NCI-H1436 treated with DMSO at 0.1 percent for 48 hours (cell line): ENCODE measurements around the gene GNA15.

ENCODE experiments used
- DNase-seq: peaks from one replicate; lab custom pipeline; 2025; lab: John Stamatoyannopoulos, UW

GNA15 gene

GRCh38 chr19:3175781-3176714 is 40.2 kb downstream of the GNA15 start:
- peak; percentile 15 for DNase-seq

GRCh38 chr19:3176715-3177501 is 41.1 kb downstream of the GNA15 start:
- DNase-seq, result no peak

- DNase-seq, result no peak
These were observed 42.6 kb downstream of the GNA15 start, which contains the start of gene S1PR4 for GRCh38 chr19:3178377-3178972. Gene S1PR4, plus strand, starts transcription at chr19:3178769. Its CDS starts 24 bp downstream, at chr19:3178793.

- DNase-seq, result no peak
These were observed 43.3 kb downstream of the GNA15 start for GRCh38 chr19:3178973-3179738.

GRCh38 chr19:3179739-3180293 is 44.0 kb downstream of the GNA15 start:
- no peak for DNase-seq

GRCh38 chr19:3183721-3184641 is 48.1 kb downstream of the GNA15 start:
- no peak for DNase-seq

- peak; percentile 67 for DNase-seq
These were observed 49.1 kb downstream of the GNA15 start for GRCh38 chr19:3184847-3185460.

GRCh38 chr19:3185461-3186159 is 49.8 kb downstream of the GNA15 start, which contains the start of gene NCLN:
Gene NCLN, plus strand, starts transcription at chr19:3185930. Its CDS starts 101 bp downstream, at chr19:3186031.
- DNase-seq, result peak; percentile 94

- DNase-seq, result no peak
These were observed 50.4 kb downstream of the GNA15 start for GRCh38 chr19:3186160-3186688.

GRCh38 chr19:3186891-3187661 is 51.2 kb downstream of the GNA15 start:
- no peak for DNase-seq

GRCh38 chr19:3187662-3188511 is 52.1 kb downstream of the GNA15 start:
- no peak for DNase-seq

GRCh38 chr19:3188627-3189596 is 53.1 kb downstream of the GNA15 start:
- DNase-seq, result no peak

GRCh38 chr19:3189702-3190469 is 54.1 kb downstream of the GNA15 start:
- DNase-seq, result no peak

- DNase-seq, result no peak
These were observed 54.6 kb downstream of the GNA15 start for GRCh38 chr19:3190470-3190770.
